ENCODE results near the gene FANCD2OS. TPM values are rescaled to one million over a fixed set of nuclear protein-coding genes. Genes with fewer than 3 reads are reported as not detected.

FANCD2OS gene
- total RNA-seq, 2 experiments from 2014 or later: not detected

GRCh38 chr3:10116928-10117327, 8.9 kb upstream of the FANCD2OS start:
- no peak for DNase-seq
- Histone ChIP-seq H3K9me3 (ENCODE audit: control insufficient read depth in 1 of 2, insufficient read depth in 1 of 2, low read length in 2 of 2) (no peaks in the 10 kb centered on the region), H3K4me3 (ENCODE audit: low read length) (no peak overlapping the region), H3K27ac (ENCODE audit: low read depth in 1 of 2, low read length in 2 of 2) (no peak overlapping the region), H3K4me1 (ENCODE audit: insufficient read depth, low read length) (peaks cover 41% of the 10 kb centered on the region), H3K36me3 (ENCODE audit: insufficient read depth, low read length) (peaks cover 9% of the 10 kb centered on the region), H3K27me3 (ENCODE audit: control insufficient read depth in 1 of 2, insufficient read depth in 2 of 2, low read length in 2 of 2) (no peaks in the 10 kb centered on the region)
- no peaks in the 10 kb centered on the region for H3K9me3 Mint-ChIP-seq
- peaks cover 46% of the 10 kb centered on the region for H3K4me1 Mint-ChIP-seq (ENCODE audit: low read depth)
- no peaks in the 10 kb centered on the region for H3K27me3 Mint-ChIP-seq
- ChIA-PET CTCF (no interaction called here), POLR2A (interaction anchor here (0.6 to 1.2 kb wide), 4 partner anchors 43 to 271 kb away, joined by 3 read pairs; partner anchors contain the start of gene SEC13)
- intact Hi-C loops (cut with DNase I, micrococcal nuclease): loop anchor here (1.0 to 10.0 kb wide), 2 partner anchors 23 to 148 kb away; no protein-coding TSS in a partner anchor
- H3K4me3 Mint-ChIP-seq: peak overlapping the region; percentile 95
- no peak for TF ChIP-seq CTCF (IDR thresholded peaks at IDR 0.05)
- ATAC-seq (ENCODE audit: poor library complexity): no peak
- H3K27ac Mint-ChIP-seq: peak overlapping the region; percentile 88
- H3K36me3 Mint-ChIP-seq (ENCODE audit: low read depth): peaks cover 41% of the 10 kb centered on the region

- Histone ChIP-seq H3K36me3 (ENCODE audit: insufficient read depth, low read length) (peaks cover 9% of the 10 kb centered on the region), H3K27me3 (ENCODE audit: control insufficient read depth in 1 of 2, insufficient read depth in 2 of 2, low read length in 2 of 2) (no peaks in the 10 kb centered on the region), H3K9me3 (ENCODE audit: control insufficient read depth in 1 of 2, insufficient read depth in 1 of 2, low read length in 2 of 2) (no peaks in the 10 kb centered on the region), H3K4me3 (ENCODE audit: low read length) (peak overlapping the region; percentile 98), H3K4me1 (ENCODE audit: insufficient read depth, low read length) (peaks cover 41% of the 10 kb centered on the region), H3K27ac (ENCODE audit: low read depth in 1 of 2, low read length in 2 of 2) (peak overlapping the region; percentile 64 to 74)
- Mint-ChIP-seq H3K4me3 (peak overlapping the region; percentile 95), H3K27ac (peak overlapping the region; percentile 88), H3K36me3 (ENCODE audit: low read depth) (peaks cover 36% of the 10 kb centered on the region), H3K9me3 (no peaks in the 10 kb centered on the region), H3K4me1 (ENCODE audit: low read depth) (peaks cover 41% of the 10 kb centered on the region), H3K27me3 (no peaks in the 10 kb centered on the region)
- ChIA-PET POLR2A (interaction anchor here (0.6 to 2.1 kb wide), 8 partner anchors 25 to 205 kb away, joined by 3 to 7 read pairs (median 3); partner anchors contain the start of genes CRELD1, SEC13, TATDN2 and VHL), CTCF (no interaction called here)
- DNase-seq: peak in 1 of 14 experiments; percentile 3
- intact Hi-C loops (cut with DNase I, micrococcal nuclease): loop anchor here (1.0 to 10.0 kb wide), 2 partner anchors 24 to 149 kb away; no protein-coding TSS in a partner anchor
- no peak for ATAC-seq (ENCODE audit: poor library complexity)
- TF ChIP-seq CTCF (IDR thresholded peaks at IDR 0.05): no peak
Measured at GRCh38 chr3:10116138-10116460, 8.0 kb upstream of the FANCD2OS start.

- Histone ChIP-seq H3K4me3 (ENCODE audit: low read length) (peak within 1 kb of the TSS; percentile 98), H3K9me3 (ENCODE audit: control insufficient read depth in 1 of 2, insufficient read depth in 1 of 2, low read length in 2 of 2) (no peaks in the 10 kb centered on the region), H3K36me3 (ENCODE audit: insufficient read depth, low read length) (peaks cover 4% of the 10 kb centered on the region), H3K27me3 (ENCODE audit: control insufficient read depth in 1 of 2, insufficient read depth in 2 of 2, low read length in 2 of 2) (no peaks in the 10 kb centered on the region), H3K27ac (ENCODE audit: low read depth in 1 of 2, low read length in 2 of 2) (peak within 1 kb of the TSS; percentile 64 to 74), H3K4me1 (ENCODE audit: insufficient read depth, low read length) (peaks cover 41% of the 10 kb centered on the region)
- Mint-ChIP-seq H3K27me3 (no peaks in the 10 kb centered on the region), H3K9me3 (no peaks in the 10 kb centered on the region), H3K4me3 (peak within 1 kb of the TSS; percentile 95), H3K4me1 (ENCODE audit: low read depth) (peaks cover 36% of the 10 kb centered on the region), H3K36me3 (ENCODE audit: low read depth) (peaks cover 30% of the 10 kb centered on the region), H3K27ac (peak within 1 kb of the TSS; percentile 88)
- CTCF ChIA-PET: no interaction called here
- intact Hi-C loops (cut with DNase I, micrococcal nuclease): loop anchor here (1.0 to 10.0 kb wide), 8 partner anchors 25 to 225 kb away; partner anchors contain the start of genes CRELD1 (in 1 of the 2), FANCD2 (in 1 of the 2), JAGN1 (in 1 of the 2) and SEC13 (in 1 of the 2)
- no peak for TF ChIP-seq CTCF (IDR thresholded peaks at IDR 0.05)
- peak; percentile 97 for ATAC-seq (ENCODE audit: poor library complexity)
- peak; percentile 83 to 98 (median 92) for DNase-seq
- POLR2A ChIA-PET: interaction anchor here (0.6 to 2.1 kb wide), 6 partner anchors 26 to 183 kb away, joined by 3 to 7 read pairs (median 4); partner anchors contain the start of genes CRELD1, TATDN2 and VHL
Measured at GRCh38 chr3:10115326-10116137, 7.5 kb upstream of the FANCD2OS start, which contains the start of gene BRK1. TSS of gene BRK1 (plus strand) at chr3:10115675. CDS start at chr3:10115702, 27 bp downstream.
